ENCODE data around the gene GLIPR1.

GLIPR1 gene

GRCh38 chr12:75526655-75527511 is 46.3 kb downstream of the GLIPR1 start:
- peak; percentile 38 for TF ChIP-seq CTCF (IDR thresholded peaks at IDR 0.05)
- no peak for DNase-seq (ENCODE audit: low spot score)
- no peak overlapping the region for H3K27ac ChIP-seq
- H3K4me3 ChIP-seq, result no peak overlapping the region

- DNase-seq (ENCODE audit: low spot score), result no peak
- no peak overlapping the region for H3K4me3 ChIP-seq
- TF ChIP-seq CTCF (IDR thresholded peaks at IDR 0.05), result no peak
- H3K27ac ChIP-seq, result no peak overlapping the region
Measured at GRCh38 chr12:75528272-75528671, 47.7 kb downstream of the GLIPR1 start.

- DNase-seq (ENCODE audit: low spot score), result no peak
- Histone ChIP-seq H3K27ac (no peak overlapping the region), H3K4me3 (no peak overlapping the region)
- no peak for TF ChIP-seq CTCF (IDR thresholded peaks at IDR 0.05)
Measured at GRCh38 chr12:75528692-75529091, 48.1 kb downstream of the GLIPR1 start.

- H3K4me3 ChIP-seq, result no peak overlapping the region
- no peak for TF ChIP-seq CTCF (IDR thresholded peaks at IDR 0.05)
- H3K27ac ChIP-seq, result no peak overlapping the region
- DNase-seq (ENCODE audit: low spot score), result no peak
Measured at GRCh38 chr12:75529316-75529715, 48.8 kb downstream of the GLIPR1 start.

- H3K4me3 ChIP-seq, result no peak overlapping the region
- no peak overlapping the region for H3K27ac ChIP-seq
- TF ChIP-seq CTCF (IDR thresholded peaks at IDR 0.05), result no peak
- DNase-seq (ENCODE audit: low spot score), result no peak
Measured at GRCh38 chr12:75529826-75530225, 49.3 kb downstream of the GLIPR1 start.

- Histone ChIP-seq H3K27ac (no peak overlapping the region), H3K4me3 (no peak overlapping the region)
- DNase-seq (ENCODE audit: low spot score), result no peak
- no peak for TF ChIP-seq CTCF (IDR thresholded peaks at IDR 0.05)
Measured at GRCh38 chr12:75533239-75533638, 52.7 kb downstream of the GLIPR1 start.

- no peak for TF ChIP-seq CTCF (IDR thresholded peaks at IDR 0.05)
- no peak overlapping the region for H3K27ac ChIP-seq
- no peak for DNase-seq (ENCODE audit: low spot score)
- no peak overlapping the region for H3K4me3 ChIP-seq
Measured at GRCh38 chr12:75539889-75540288, 59.3 kb downstream of the GLIPR1 start.

All from coronary artery (tissue), 2 donors.